Upper lobe of right lung (tissue), 1 donor: ENCODE results near the gene DIABLO. TPM values are rescaled to one million over a fixed set of nuclear protein-coding genes. Genes with fewer than 3 reads are reported as not detected.
"Not testable (repeated sequence)": the region's sequence is repeated elsewhere in the genome, so short reads cannot be mapped to it uniquely, and the experiment has no call there.

ENCODE experiments used
- ATAC-seq: fragments of 200-7000 bp; cut with Tn5 transposase; one replicate; pipeline ENCODE4 v1.9.1; 2020; ENCODE audit warnings: mild to moderate bottlenecking, moderate library complexity
- DNase-seq: peaks from one replicate; pipeline ENCODE4 v3.0.0-alpha.2; 2020
- H3K27ac ChIP-seq: fragments of 200-600 bp; one replicate; pipeline ENCODE4 v1.8.0; 2022
- H3K27me3 ChIP-seq: fragments of 200-600 bp; one replicate; pipeline ENCODE4 v1.8.0; 2022; ENCODE audit warnings: mild to moderate bottlenecking
- H3K36me3 ChIP-seq: fragments of 200-600 bp; one replicate; pipeline ENCODE4 v1.8.0; 2022
- H3K4me1 ChIP-seq: fragments of 200-600 bp; one replicate; pipeline ENCODE4 v1.8.0; 2022
- H3K4me3 ChIP-seq: fragments of 200-600 bp; one replicate; pipeline ENCODE4 v1.8.0; 2022; ENCODE audit warnings: mild to moderate bottlenecking
- H3K9me3 ChIP-seq: fragments of 200-600 bp; one replicate; pipeline ENCODE4 v1.8.0; 2022
- intact Hi-C: fragments of 100-400 bp; cut with DNase I; formaldehyde crosslinking; loops from one replicate; pipeline ENCODE4 v1.11.0; 2022
- total RNA-seq: library from RNA; stranded (reverse); fragmentation: NEBNext Ultra II Directional; extraction: Animal tissue kit (Norgen Biotek cat#: 25700); gene quantifications from one replicate; pipeline ENCODE4 v1.2.1, GENCODE V29; 2021
- TF ChIP-seq, protein P1 (sequence below): fragments of 200-600 bp; IDR thresholded peaks from one replicate; pipeline ENCODE4 v1.8.0; 2022; ENCODE audit warnings: antibody characterized with exemption
- donor health status: DM: no; HTN: yes; CAD: no; lungs with severe emphysema.

The DIABLO gene
- total RNA-seq, 1 donor from 2014 or later: 31.9 TPM

DNA sequence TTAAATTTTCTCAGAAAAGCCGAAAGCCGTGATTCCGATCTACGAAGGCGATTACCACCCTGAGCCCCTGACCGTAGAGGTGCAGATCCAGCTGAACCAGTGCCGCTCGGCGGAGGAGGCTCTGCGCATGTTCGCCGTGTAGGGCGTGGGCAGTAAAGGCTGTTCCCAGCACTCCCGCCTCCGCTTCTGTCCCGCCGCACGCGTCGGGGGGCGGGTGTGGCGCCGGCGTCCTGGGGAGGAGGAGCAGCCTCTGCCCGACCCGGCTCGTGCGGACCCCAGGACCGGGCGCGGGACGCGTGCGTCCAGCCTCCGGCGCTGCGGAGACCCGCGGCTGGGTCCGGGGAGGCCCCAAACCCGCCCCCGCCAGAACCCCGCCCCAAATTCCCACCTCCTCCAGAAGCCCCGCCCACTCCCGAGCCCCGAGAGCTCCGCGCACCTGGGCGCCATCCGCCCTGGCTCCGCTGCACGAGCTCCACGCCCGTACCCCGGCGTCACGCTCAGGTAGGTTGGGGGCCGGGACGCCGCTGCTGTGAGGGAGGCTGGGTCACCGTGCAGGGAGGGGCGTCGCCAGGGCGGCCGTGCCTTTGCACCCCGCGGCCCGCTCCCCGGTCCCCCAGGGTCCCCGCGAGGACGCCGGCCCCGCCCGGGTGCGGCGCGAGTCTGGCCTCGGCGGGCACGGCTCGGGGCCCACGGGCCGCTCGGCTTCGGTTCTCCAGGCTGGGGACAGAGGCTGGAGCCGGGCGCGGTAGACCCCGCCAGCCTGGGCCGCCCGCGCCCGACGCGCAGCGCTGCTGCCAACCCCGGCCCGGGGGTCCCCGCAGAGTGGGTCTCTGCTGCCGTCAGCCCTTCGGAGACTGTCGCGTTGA, 22.3 kb downstream of the DIABLO start, which contains the start of gene B3GNT4:
Gene B3GNT4, plus strand, starts transcription at position 409 of the 866 bp plus-strand sequence. CDS start 910 bp downstream, outside the sequence.
- Histone ChIP-seq H3K27me3 (peaks cover 63% of the 10 kb centered on the region), H3K9me3 (no peaks in the 10 kb centered on the region), H3K36me3 (peaks cover 14% of the 10 kb centered on the region), H3K27ac (no peak within 1 kb of the TSS), H3K4me1 (peaks cover 13% of the 10 kb centered on the region), H3K4me3 (peak within 1 kb of the TSS; percentile 64)
- TF ChIP-seq, protein P1, sequence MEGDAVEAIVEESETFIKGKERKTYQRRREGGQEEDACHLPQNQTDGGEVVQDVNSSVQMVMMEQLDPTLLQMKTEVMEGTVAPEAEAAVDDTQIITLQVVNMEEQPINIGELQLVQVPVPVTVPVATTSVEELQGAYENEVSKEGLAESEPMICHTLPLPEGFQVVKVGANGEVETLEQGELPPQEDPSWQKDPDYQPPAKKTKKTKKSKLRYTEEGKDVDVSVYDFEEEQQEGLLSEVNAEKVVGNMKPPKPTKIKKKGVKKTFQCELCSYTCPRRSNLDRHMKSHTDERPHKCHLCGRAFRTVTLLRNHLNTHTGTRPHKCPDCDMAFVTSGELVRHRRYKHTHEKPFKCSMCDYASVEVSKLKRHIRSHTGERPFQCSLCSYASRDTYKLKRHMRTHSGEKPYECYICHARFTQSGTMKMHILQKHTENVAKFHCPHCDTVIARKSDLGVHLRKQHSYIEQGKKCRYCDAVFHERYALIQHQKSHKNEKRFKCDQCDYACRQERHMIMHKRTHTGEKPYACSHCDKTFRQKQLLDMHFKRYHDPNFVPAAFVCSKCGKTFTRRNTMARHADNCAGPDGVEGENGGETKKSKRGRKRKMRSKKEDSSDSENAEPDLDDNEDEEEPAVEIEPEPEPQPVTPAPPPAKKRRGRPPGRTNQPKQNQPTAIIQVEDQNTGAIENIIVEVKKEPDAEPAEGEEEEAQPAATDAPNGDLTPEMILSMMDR: no peak
- intact Hi-C loops: no loop called here
- ATAC-seq (peak; percentile 87), DNase-seq (peak; percentile 88)

DNA sequence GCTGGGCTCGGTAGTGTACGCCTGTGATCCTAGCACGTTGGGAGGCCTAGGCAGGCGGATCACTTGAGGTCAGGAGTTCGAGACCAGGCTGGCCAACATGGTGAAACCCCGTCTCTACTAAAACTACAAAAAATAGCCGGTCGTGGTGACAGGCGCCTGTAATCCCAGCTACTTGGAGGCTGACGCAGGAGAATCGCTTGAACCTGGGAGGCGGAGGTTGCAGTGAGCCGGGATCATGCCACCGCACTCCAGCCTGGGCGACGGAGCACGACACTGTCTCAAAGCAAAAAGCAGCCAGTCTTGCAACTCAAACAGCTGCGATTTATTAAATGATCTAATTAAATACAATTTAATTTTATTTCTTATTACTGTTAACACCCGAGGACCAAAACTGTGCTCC, 23.0 kb downstream of the DIABLO start:
- intact Hi-C loops, H3K36me3 ChIP-seq, DNase-seq, H3K9me3 ChIP-seq, H3K27ac ChIP-seq, ATAC-seq: not testable (repeated sequence)
- H3K4me3 ChIP-seq: peak overlapping the region; percentile 64
- peaks cover 63% of the 10 kb centered on the region for H3K27me3 ChIP-seq
- peaks cover 13% of the 10 kb centered on the region for H3K4me1 ChIP-seq

DNA sequence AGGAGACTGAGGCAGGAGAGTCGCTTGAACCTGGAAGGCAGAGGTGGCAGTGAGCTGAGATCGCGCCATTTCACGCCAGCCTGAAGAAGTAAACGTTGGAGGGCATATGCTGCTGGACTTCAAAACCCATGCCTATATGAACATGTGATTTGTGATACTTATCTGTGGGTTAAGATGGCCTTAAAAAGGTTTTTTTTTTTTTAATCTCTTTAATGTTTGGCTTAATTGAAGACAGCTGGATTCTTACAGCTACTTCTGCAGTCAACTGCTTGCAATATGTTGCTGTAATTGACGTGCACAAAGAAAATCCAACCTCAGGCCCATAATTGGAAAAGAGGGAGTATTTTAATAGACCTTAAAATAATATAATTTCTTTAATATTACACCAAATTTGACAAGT, 23.8 kb downstream of the DIABLO start:
- Histone ChIP-seq H3K4me3 (no peak overlapping the region), H3K4me1 (peaks cover 13% of the 10 kb centered on the region), H3K9me3 (no peaks in the 10 kb centered on the region), H3K36me3 (no peaks in the 10 kb centered on the region), H3K27me3 (peaks cover 63% of the 10 kb centered on the region), H3K27ac (no peak overlapping the region)
- intact Hi-C loops: no loop called here
- DNase-seq (no peak), ATAC-seq (no peak)
- TF ChIP-seq, protein P1: no peak

DNA sequence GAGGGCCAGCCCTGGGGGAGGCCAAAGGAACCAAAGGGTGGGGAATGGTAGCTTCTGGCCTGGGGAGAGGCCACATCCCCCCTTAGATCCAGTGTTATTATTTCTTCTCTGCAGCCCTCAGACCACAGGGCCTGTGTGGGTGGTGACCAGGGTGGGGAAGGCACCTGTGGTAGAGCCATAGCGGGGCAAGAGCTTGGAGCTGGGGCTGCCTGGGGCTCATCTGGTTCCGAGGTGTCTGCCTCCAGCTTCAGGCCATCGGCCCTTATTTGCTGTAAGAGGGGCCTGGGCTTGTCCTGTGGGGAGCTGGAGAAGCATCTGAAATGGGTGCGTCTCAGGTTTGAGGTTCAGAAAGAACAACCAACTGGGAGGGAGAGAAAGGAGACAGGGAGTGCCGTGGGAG, 24.5 kb downstream of the DIABLO start:
- Histone ChIP-seq H3K36me3 (no peaks in the 10 kb centered on the region), H3K27ac (no peak overlapping the region), H3K4me3 (no peak overlapping the region), H3K27me3 (peaks cover 63% of the 10 kb centered on the region), H3K4me1 (peaks cover 13% of the 10 kb centered on the region), H3K9me3 (no peaks in the 10 kb centered on the region)
- intact Hi-C loops: no loop called here
- TF ChIP-seq, protein P1: no peak
- no peak for ATAC-seq
- peak; percentile 40 for DNase-seq

DNA sequence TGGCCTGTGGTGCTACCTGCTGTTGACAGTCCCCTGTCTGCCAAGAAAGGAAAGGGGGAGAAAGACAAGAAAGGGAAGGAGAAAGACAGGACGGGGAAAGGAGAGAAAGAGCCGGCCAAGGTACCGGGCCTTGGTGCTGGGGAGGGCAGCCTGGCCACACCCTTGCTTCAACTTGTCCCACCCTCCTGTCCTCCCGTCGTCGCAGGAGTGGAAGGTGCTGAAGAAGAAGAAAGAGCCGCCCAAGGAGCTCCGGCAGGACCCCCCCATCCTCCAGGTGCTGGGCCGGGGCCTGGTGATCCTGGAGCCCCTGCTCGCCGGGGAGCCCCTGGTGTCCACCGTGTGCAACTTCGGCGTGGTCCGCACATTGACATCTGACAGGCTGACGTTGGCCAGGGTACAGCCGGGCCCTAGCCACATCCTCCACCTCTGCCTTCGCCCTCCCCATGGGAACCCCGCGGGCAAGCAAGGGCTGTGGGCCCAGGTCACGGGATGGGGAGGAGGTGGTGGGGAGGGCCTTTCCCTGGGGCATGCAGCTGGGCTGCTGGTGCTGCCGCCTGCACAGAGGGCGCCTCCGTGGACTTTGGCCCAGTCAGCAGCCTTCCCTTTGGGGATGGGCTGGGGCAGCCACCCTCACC, 25.2 kb downstream of the DIABLO start:
- no peaks in the 10 kb centered on the region for H3K9me3 ChIP-seq
- H3K36me3 ChIP-seq: no peaks in the 10 kb centered on the region
- intact Hi-C loops: no loop called here
- H3K27me3 ChIP-seq: peaks cover 63% of the 10 kb centered on the region
- H3K4me1 ChIP-seq: peaks cover 13% of the 10 kb centered on the region
- peak; percentile 59 for DNase-seq
- H3K4me3 ChIP-seq: no peak overlapping the region
- ATAC-seq: no peak
- TF ChIP-seq, protein P1: no peak
- H3K27ac ChIP-seq: no peak overlapping the region
